Measurements from ENCODE around the gene LRRC57. TPM values are rescaled to one million over a fixed set of nuclear protein-coding genes. Genes with fewer than 3 reads are reported as not detected.
A peak's percentile ranks its signal among the peaks of the same experiment; 100 is the strongest.

The LRRC57 gene
- total and polyA plus RNA-seq, 3 donors from 2014 or later: 15.5 to 35.4 (median 26.7) TPM

- H3K27ac ChIP-seq: peak overlapping the region; percentile 76 to 78
- H3K9me3 ChIP-seq: no peaks in the 10 kb centered on the region
- 20 to 35% methylated on average over 8 of the region's 8 CpGs for WGBS, 2 donors
- H3K27me3 ChIP-seq: no peaks in the 10 kb centered on the region
- DNase-seq: peak; percentile 62
- H3K4me1 ChIP-seq: peaks cover 49% of the 10 kb centered on the region
- H3K4me3 ChIP-seq: no peak overlapping the region
- intact Hi-C loops (cut with DNase I; ENCODE audit: low total_unique reads): no loop called here
- TF ChIP-seq CTCF (IDR thresholded peaks at IDR 0.05) (no peak), POLR2A (IDR thresholded peaks at IDR 0.05) (no peak)
- H3K36me3 ChIP-seq (ENCODE audit: low read depth, missing control alignments): no peaks in the 10 kb centered on the region
These were observed 34.2 kb upstream of the LRRC57 start for GRCh38 chr15:42582569-42583375.

GRCh38 chr15:42581272-42581730, 32.7 kb upstream of the LRRC57 start:
- Histone ChIP-seq H3K9me3 (no peaks in the 10 kb centered on the region), H3K27ac (peak overlapping the region; percentile 76 to 78), H3K4me1 (peaks cover 63% of the 10 kb centered on the region), H3K4me3 (peak overlapping the region; percentile 23 to 49), H3K27me3 (no peaks in the 10 kb centered on the region), H3K36me3 (ENCODE audit: low read depth, missing control alignments) (no peaks in the 10 kb centered on the region)
- no peak for TF ChIP-seq POLR2A (IDR thresholded peaks at IDR 0.05)
- no peak for TF ChIP-seq CTCF (IDR thresholded peaks at IDR 0.05)
- 1 to 2% methylated on average over 14 to 37 of the region's 37 CpGs for WGBS, 2 donors
- DNase-seq: peak; percentile 92
- intact Hi-C loops (cut with DNase I; ENCODE audit: low total_unique reads): no loop called here

GRCh38 chr15:42578984-42579537, 30.5 kb upstream of the LRRC57 start:
- whole genome bisulfite sequencing, 2 donors: 77 to 78% methylated on average over 2 of the region's 2 CpGs
- intact Hi-C loops (cut with DNase I; ENCODE audit: low total_unique reads): no loop called here
- TF ChIP-seq POLR2A (IDR thresholded peaks at IDR 0.05) (no peak), CTCF (IDR thresholded peaks at IDR 0.05) (no peak)

GRCh38 chr15:42577514-42578031, 29.0 kb upstream of the LRRC57 start:
- Histone ChIP-seq H3K9me3 (no peaks in the 10 kb centered on the region), H3K4me3 (no peak overlapping the region), H3K36me3 (ENCODE audit: low read depth, missing control alignments) (no peaks in the 10 kb centered on the region), H3K4me1 (peaks cover 44% of the 10 kb centered on the region), H3K27ac (peak overlapping the region in 1 of 2 donors; percentile 60), H3K27me3 (no peaks in the 10 kb centered on the region)
- no peak for DNase-seq
- WGBS, 2 donors: 27 to 29% methylated on average over 1 of the region's 1 CpG
- intact Hi-C loops (cut with DNase I; ENCODE audit: low total_unique reads): no loop called here
- TF ChIP-seq CTCF (IDR thresholded peaks at IDR 0.05): no peak

More at GRCh38 chr15:42578984-42579537, 30.5 kb upstream of the LRRC57 start:
- Histone ChIP-seq H3K9me3 (no peaks in the 10 kb centered on the region), H3K4me1 (peaks cover 58% of the 10 kb centered on the region), H3K27me3 (no peaks in the 10 kb centered on the region), H3K36me3 (ENCODE audit: low read depth, missing control alignments) (no peaks in the 10 kb centered on the region), H3K27ac (peak overlapping the region in 1 of 2 donors; percentile 78), H3K4me3 (no peak overlapping the region)
- no peak for DNase-seq

Measured in testis (tissue), 3 donors.